Activated CD8-positive, alpha-beta memory T cell treated with anti-CD3 and anti-CD28 coated beads for 36 hours (primary cell): ENCODE measurements around the gene DENND6B. TPM values are rescaled to one million over a fixed set of nuclear protein-coding genes. Genes with fewer than 3 reads are reported as not detected.

Experiments
- total RNA-seq, 2 experiments: library from RNA; stranded (reverse); gene quantifications; one replicate each; pipeline ENCODE4 v1.2.3, GENCODE V29; 2021

Gene DENND6B
- total RNA-seq, 2 experiments from 2014 or later = 4.3 to 4.4 TPM

Other genes with a start within 250 kb of the DENND6B start
- under 1 TPM; 0.32 to 0.40 TPM for gene MLC1, start 241.6 kb downstream of the DENND6B start, total RNA-seq
- gene MOV10L1, start 237.0 kb downstream of the DENND6B start, total RNA-seq = not detected
- 1 to 10 TPM; 1.1 to 1.4 TPM for gene PANX2, start 156.3 kb downstream of the DENND6B start, total RNA-seq
- gene TRABD, start 141.1 kb downstream of the DENND6B start, total RNA-seq = 10 to 100 TPM; 98.2 to 99.6 TPM
- gene SELENOO, start 126.0 kb downstream of the DENND6B start, total RNA-seq = 10 to 100 TPM; 24.0 to 26.3 TPM
- gene TUBGCP6, start 82.0 kb downstream of the DENND6B start, total RNA-seq = 10 to 100 TPM; 44.1 to 46.6 TPM
- 10 to 100 TPM; 42.1 to 42.8 TPM for gene HDAC10, start 75.7 kb downstream of the DENND6B start, total RNA-seq
- gene MAPK12, start 65.3 kb downstream of the DENND6B start, total RNA-seq = 10 to 100 TPM; 12.0 to 13.8 TPM
- gene MAPK11, start 56.6 kb downstream of the DENND6B start, total RNA-seq = 10 to 100 TPM; 10.6 to 11.4 TPM
- 10 to 100 TPM; 10.9 to 12.0 TPM for gene PLXNB2, start 19.4 kb downstream of the DENND6B start, total RNA-seq
- gene PPP6R2, start 16.3 kb upstream of the DENND6B start, total RNA-seq = 10 to 100 TPM; 48.4 to 51.1 TPM
- gene SBF1, start 148.0 kb upstream of the DENND6B start, total RNA-seq = 100 to 1,000 TPM; 126 to 130 TPM
- gene ADM2, start 154.5 kb upstream of the DENND6B start, total RNA-seq = 1 to 10 TPM; 5.2 to 7.0 TPM
- under 1 TPM; 0.17 to 0.42 TPM for gene MIOX, start 159.8 kb upstream of the DENND6B start, total RNA-seq
- 10 to 100 TPM; 78.2 to 78.4 TPM for gene LMF2, start 180.7 kb upstream of the DENND6B start, total RNA-seq
- gene NCAPH2, start 181.2 kb upstream of the DENND6B start, total RNA-seq = 100 to 1,000 TPM; 152 to 153 TPM
- gene SCO2, start 198.6 kb upstream of the DENND6B start, total RNA-seq = 1 to 10 TPM in 1 of 2 experiments, under 1 TPM in 1; 0.97 to 4.1 TPM
- gene TYMP, start 203.0 kb upstream of the DENND6B start, total RNA-seq = 10 to 100 TPM; 89.6 to 89.7 TPM
- 1 to 10 TPM; 5.9 to 6.1 TPM for gene KLHDC7B, start 218.9 kb upstream of the DENND6B start, total RNA-seq
- not detected for gene SYCE3, start 235.9 kb upstream of the DENND6B start, total RNA-seq